Measurements from ENCODE around the gene DCUN1D3. TPM values are rescaled to one million over a fixed set of nuclear protein-coding genes. Genes with fewer than 3 reads are reported as not detected.

The DCUN1D3 gene
- total RNA-seq, 1 donor from 2014 or later: 12.9 TPM

DNA sequence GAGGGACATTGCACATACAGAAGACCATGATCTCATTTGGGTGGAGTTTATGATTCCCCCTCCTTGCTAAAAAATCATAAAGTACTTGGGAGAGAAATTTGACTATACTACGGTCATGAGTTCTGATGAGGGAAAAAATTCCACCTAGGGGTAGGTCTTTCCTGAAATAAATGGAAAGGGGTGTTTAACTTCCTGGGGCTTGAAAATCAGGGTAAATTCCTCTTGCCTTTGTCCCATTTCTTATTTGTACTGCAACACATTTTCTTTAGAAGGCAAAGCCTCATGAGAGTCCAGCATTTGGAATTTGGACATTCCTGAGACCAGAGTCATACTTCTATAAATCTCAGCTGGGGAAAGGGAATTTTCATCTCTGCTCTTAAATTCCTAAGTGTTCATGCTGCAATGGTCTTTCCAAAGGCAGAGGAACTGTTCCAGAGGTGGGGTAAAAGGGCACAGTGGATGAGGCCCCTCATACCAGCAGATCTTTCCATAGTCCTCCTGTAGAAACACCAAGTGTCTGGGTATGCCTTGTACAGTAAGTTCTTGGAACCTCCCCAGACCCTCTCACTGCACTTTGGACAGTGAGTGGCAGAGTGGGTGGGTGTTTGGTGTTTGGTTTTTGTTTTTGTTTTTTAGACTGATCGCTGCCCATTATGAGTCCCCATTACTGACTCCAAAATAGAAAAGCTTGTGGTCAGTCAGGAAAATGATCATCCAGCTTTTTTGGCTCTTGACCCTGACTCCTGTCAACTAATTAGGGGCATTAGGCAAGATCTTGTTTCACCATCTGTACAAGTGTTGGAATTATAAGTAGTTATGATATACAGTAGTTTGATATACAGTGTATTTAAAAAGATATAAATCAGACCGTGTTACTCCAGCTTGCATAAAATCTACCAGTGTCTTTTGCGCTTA lies 6.4 kb upstream of the DCUN1D3 start:
- Mint-ChIP-seq H3K27me3 (no peaks in the 10 kb centered on the region), H3K4me3 (no peak overlapping the region), H3K36me3 (peaks cover 7% of the 10 kb centered on the region), H3K27ac (no peak overlapping the region), H3K9me3 (no peaks in the 10 kb centered on the region), H3K4me1 (ENCODE audit: unreplicated experiment) (peaks cover 38% of the 10 kb centered on the region)
- no peak for DNase-seq (ENCODE audit: extremely low spot score, unreplicated experiment)
- TF ChIP-seq, protein P1, sequence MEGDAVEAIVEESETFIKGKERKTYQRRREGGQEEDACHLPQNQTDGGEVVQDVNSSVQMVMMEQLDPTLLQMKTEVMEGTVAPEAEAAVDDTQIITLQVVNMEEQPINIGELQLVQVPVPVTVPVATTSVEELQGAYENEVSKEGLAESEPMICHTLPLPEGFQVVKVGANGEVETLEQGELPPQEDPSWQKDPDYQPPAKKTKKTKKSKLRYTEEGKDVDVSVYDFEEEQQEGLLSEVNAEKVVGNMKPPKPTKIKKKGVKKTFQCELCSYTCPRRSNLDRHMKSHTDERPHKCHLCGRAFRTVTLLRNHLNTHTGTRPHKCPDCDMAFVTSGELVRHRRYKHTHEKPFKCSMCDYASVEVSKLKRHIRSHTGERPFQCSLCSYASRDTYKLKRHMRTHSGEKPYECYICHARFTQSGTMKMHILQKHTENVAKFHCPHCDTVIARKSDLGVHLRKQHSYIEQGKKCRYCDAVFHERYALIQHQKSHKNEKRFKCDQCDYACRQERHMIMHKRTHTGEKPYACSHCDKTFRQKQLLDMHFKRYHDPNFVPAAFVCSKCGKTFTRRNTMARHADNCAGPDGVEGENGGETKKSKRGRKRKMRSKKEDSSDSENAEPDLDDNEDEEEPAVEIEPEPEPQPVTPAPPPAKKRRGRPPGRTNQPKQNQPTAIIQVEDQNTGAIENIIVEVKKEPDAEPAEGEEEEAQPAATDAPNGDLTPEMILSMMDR (conservative IDR thresholded peaks at IDR 0.05): no peak

DNA sequence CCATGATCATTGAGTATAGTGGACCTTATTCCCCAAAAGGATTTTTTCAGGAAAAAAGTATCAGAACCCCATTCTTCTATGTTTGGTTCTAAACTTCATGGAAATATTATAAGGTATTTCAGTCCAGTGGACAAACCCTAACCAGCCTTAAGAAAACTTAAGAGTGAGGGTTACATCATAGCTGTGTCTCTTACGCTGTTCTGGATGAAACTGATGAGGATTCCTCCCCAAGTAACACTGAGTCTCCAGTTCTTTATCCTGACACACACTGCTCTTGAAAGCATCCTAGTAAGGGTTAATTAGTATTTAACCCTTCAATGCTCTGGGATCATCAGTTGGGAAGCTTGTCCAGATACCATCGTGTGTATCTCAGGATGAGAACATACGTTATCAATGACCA lies 5.4 kb upstream of the DCUN1D3 start:
- H3K4me1 Mint-ChIP-seq (ENCODE audit: unreplicated experiment): peaks cover 44% of the 10 kb centered on the region
- TF ChIP-seq, protein P1 (conservative IDR thresholded peaks at IDR 0.05): no peak
- H3K27me3 Mint-ChIP-seq: no peaks in the 10 kb centered on the region
- no peak overlapping the region for H3K27ac Mint-ChIP-seq
- no peak overlapping the region for H3K4me3 Mint-ChIP-seq
- peaks cover 10% of the 10 kb centered on the region for H3K36me3 Mint-ChIP-seq
- DNase-seq (ENCODE audit: extremely low spot score, unreplicated experiment): no peak
- no peaks in the 10 kb centered on the region for H3K9me3 Mint-ChIP-seq

DNA sequence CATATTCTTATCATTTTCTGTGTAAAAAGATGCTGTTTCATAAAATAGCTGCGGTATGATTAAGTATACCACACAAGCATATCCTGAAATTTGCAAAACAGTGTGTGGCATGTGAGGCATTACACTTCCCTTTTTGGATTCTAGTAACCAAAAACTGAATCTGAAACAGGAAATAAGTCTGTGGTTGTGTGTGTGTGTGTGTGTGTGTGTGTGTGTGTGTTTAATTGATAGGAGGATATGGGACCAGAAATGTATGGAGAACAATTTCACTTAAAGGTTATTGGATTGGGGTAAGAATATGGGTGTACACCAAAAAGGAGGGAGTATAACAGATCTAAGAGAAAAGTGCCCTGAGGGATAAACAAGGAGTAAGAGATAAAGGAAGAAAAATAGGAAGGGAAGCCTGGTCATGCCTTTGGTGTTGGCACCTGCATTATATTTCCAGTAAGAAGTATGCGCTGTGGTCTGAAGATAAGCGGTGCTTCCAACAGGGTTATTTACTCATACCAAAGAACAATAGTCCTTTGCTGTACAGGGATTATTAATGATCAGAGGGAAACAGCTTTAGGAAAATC lies 4.4 kb upstream of the DCUN1D3 start:
- no peaks in the 10 kb centered on the region for H3K9me3 Mint-ChIP-seq
- TF ChIP-seq, protein P1 (conservative IDR thresholded peaks at IDR 0.05): no peak
- H3K27me3 Mint-ChIP-seq: no peaks in the 10 kb centered on the region
- H3K4me1 Mint-ChIP-seq (ENCODE audit: unreplicated experiment): peaks cover 44% of the 10 kb centered on the region
- DNase-seq (ENCODE audit: extremely low spot score, unreplicated experiment): no peak
- peak overlapping the region; percentile 85 for H3K27ac Mint-ChIP-seq
- H3K36me3 Mint-ChIP-seq: peaks cover 10% of the 10 kb centered on the region
- peak overlapping the region; percentile 46 for H3K4me3 Mint-ChIP-seq

DNA sequence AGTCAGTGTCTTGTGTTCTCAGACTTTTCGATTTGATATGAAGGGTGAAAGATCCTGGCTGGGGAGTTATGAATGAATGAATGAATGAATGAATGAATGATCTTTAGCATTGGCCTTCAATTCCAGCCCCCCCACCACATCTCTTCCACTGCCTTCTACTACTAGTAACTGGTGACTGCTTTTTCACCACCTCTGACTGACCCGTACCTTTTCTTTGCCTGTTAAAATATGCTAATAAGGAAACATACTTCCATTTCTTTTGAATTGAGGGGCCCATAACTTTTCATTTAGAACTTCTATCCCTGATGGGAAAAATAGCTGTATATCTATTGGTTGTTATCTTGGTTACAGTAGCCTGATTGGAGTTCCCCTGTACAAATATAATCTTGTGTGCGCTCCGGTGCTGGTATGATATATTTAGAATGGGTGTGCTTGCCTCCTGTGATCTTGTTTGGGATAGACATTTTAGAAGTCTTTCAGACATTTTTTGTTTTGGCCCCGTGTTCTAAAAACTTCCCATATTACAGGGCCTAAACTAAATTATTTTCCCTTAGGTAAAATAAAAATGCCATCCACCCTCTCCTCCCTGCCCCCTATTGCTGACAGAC lies 3.8 kb upstream of the DCUN1D3 start:
- H3K4me1 Mint-ChIP-seq (ENCODE audit: unreplicated experiment): peaks cover 46% of the 10 kb centered on the region
- TF ChIP-seq, protein P1 (conservative IDR thresholded peaks at IDR 0.05): no peak
- DNase-seq (ENCODE audit: extremely low spot score, unreplicated experiment): no peak
- H3K36me3 Mint-ChIP-seq: peaks cover 10% of the 10 kb centered on the region
- peak overlapping the region; percentile 85 for H3K27ac Mint-ChIP-seq
- H3K9me3 Mint-ChIP-seq: no peaks in the 10 kb centered on the region
- H3K4me3 Mint-ChIP-seq: peak overlapping the region; percentile 46
- H3K27me3 Mint-ChIP-seq: no peaks in the 10 kb centered on the region

DNA sequence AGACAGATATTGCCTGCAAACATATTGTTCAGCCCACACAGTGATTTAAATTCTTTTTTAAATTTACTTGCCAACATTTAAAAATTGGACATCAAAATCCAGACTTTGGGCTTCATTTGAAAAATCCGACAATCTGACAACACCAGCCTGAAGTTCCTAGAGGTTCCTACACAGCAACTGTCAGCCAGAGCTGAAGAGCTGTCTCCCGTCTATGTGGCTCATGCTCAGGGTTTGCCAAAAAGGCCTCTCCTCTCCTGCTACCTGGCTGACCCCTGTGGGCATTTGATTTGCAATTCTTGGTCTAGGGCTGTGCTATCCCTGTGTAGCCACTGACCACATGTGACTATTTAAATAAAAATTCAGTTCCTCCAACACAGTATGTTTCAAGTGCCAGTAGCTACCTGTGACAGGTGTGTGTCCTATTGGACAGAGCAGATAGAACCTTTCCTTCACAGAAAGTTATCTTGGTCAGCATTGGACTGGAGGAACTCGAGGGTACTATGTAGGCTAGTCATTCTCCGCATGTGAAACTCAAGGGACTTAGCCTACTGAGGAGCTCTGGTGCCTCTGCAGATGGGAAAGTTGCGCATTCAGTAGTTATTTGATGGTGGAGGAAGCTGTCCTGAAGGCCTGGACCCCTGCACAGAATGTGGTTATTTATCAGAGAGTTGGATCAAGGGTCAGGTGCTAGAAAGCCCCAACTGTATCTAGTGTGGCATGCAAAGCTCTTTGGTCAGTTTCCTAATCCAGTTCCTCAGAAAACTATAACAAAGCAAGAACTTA lies 3.1 kb upstream of the DCUN1D3 start:
- TF ChIP-seq, protein P1 (conservative IDR thresholded peaks at IDR 0.05): no peak
- H3K36me3 Mint-ChIP-seq: peaks cover 10% of the 10 kb centered on the region
- H3K4me1 Mint-ChIP-seq (ENCODE audit: unreplicated experiment): peaks cover 51% of the 10 kb centered on the region
- no peak for DNase-seq (ENCODE audit: extremely low spot score, unreplicated experiment)
- peak overlapping the region; percentile 46 for H3K4me3 Mint-ChIP-seq
- H3K27me3 Mint-ChIP-seq: no peaks in the 10 kb centered on the region
- H3K9me3 Mint-ChIP-seq: no peaks in the 10 kb centered on the region
- peak overlapping the region; percentile 85 for H3K27ac Mint-ChIP-seq
